Measurements from ENCODE around the gene TRAPPC11. TPM values are rescaled to one million over a fixed set of nuclear protein-coding genes. Genes with fewer than 3 reads are reported as not detected.
A peak's percentile ranks its signal among the peaks of the same experiment; 100 is the strongest.

TRAPPC11 gene
- total and polyA plus RNA-seq, 9 of the 15 experiments (the other 6 are each of a cell fraction or from before 2014, with no cell fraction given), result 11.6 to 49.0 (median 28.7) TPM

DNA sequence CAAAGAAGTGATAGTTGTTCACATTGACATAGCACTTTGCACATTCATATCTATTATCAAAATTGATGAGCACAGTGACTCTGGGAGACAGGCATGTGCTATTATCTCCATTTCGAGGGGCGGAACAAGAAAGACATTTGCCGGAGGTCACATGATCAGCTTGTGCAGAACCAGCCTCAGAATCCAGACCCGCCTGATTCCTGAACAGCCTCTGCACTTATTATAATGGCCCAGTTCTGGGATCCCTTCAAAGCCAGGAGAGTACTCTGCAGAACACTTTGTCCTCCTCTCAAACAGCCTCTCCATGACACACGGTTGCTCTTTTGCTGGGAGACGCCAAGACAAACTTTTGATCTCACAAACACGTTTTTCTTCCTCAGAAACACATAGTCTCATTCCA lies 48.5 kb upstream of the TRAPPC11 start (continued):
- TF ChIP-seq CREB1 (IDR thresholded peaks at IDR 0.05), result no peak
- no peak for TF ChIP-seq CREB1 (CRISPR knock-in tag; IDR thresholded peaks at IDR 0.05)
- TF ChIP-seq, protein P1, sequence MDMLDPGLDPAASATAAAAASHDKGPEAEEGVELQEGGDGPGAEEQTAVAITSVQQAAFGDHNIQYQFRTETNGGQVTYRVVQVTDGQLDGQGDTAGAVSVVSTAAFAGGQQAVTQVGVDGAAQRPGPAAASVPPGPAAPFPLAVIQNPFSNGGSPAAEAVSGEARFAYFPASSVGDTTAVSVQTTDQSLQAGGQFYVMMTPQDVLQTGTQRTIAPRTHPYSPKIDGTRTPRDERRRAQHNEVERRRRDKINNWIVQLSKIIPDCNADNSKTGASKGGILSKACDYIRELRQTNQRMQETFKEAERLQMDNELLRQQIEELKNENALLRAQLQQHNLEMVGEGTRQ (CRISPR knock-in tag; IDR thresholded peaks at IDR 0.05), result peak; percentile 67
- peak; percentile 16; the same call in 1 of the 2 replicates for TF ChIP-seq TOE1 (IDR thresholded peaks at IDR 0.05; ENCODE audit: borderline replicate concordance)
- TF ChIP-seq TOE1 (CRISPR knock-in tag; IDR thresholded peaks at IDR 0.05; ENCODE audit: borderline replicate concordance, low read depth), result no peak
- peak; percentile 44; the same call in 1 of the 2 replicates for TF ChIP-seq RAD51 (IDR thresholded peaks at IDR 0.05; ENCODE audit: borderline replicate concordance, low read depth)
- TF ChIP-seq ZNF41 (CRISPR knock-in tag; conservative IDR thresholded peaks at IDR 0.05), result no peak
- TF ChIP-seq, protein P2, sequence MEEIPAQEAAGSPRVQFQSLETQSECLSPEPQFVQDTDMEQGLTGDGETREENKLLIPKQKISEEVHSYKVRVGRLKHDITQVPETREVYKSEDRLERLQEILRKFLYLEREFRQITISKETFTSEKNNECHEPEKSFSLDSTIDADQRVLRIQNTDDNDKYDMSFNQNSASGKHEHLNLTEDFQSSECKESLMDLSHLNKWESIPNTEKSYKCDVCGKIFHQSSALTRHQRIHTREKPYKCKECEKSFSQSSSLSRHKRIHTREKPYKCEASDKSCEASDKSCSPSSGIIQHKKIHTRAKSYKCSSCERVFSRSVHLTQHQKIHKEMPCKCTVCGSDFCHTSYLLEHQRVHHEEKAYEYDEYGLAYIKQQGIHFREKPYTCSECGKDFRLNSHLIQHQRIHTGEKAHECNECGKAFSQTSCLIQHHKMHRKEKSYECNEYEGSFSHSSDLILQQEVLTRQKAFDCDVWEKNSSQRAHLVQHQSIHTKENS (CRISPR knock-in tag; IDR thresholded peaks at IDR 0.05), result no peak
- TF ChIP-seq MYC (IDR thresholded peaks at IDR 0.05; ENCODE audit: low read depth, low read length), result 0 out of 2 replicates have a peak, but pooled peaks have one; percentile 16
- TF ChIP-seq MYC (CRISPR knock-in tag; IDR thresholded peaks at IDR 0.05; ENCODE audit: borderline replicate concordance, low read depth), result no peak
- no peak for TF ChIP-seq MBD2 (IDR thresholded peaks at IDR 0.05; ENCODE audit: borderline replicate concordance, low read depth)
- no peak for TF ChIP-seq HMG20A (CRISPR knock-in tag; conservative IDR thresholded peaks at IDR 0.05)
- no peak for TF ChIP-seq FOXM1 (IDR thresholded peaks at IDR 0.05; ENCODE audit: low read depth)
- TF ChIP-seq FOXM1 (CRISPR knock-in tag; IDR thresholded peaks at IDR 0.05; ENCODE audit: low read depth), result no peak
- peak; percentile 85 for TF ChIP-seq L3MBTL2 (IDR thresholded peaks at IDR 0.05)
